Neuronal stem cell (in vitro differentiated cells): ENCODE measurements around the gene SV2B.

Experiments
- DNase-seq: peaks from one replicate; pipeline ENCODE4 v3.0.0-alpha.2; 2013; ENCODE audit warnings: low spot score
- H2AFZ ChIP-seq: one replicate; pipeline ENCODE4 v1.6.1; 2013; ENCODE audit warnings: mild to moderate bottlenecking, low read length, inconsistent platforms
- H2AK5ac ChIP-seq: 2 replicates; pipeline ENCODE4 v1.6.1; 2013; ENCODE audit warnings: low read depth, mild to moderate bottlenecking, inconsistent platforms, low read length, moderate library complexity, mixed read lengths
- H2BK120ac ChIP-seq: 2 replicates; pipeline ENCODE4 v1.6.1; 2013; ENCODE audit warnings: low read depth, mild to moderate bottlenecking, inconsistent platforms, low read length, moderate library complexity, mixed read lengths
- H2BK12ac ChIP-seq: one replicate; pipeline ENCODE4 v1.6.1; 2013; ENCODE audit warnings: low read length, inconsistent platforms
- H2BK15ac ChIP-seq: 2 replicates; pipeline ENCODE4 v1.6.1; 2013; ENCODE audit warnings: mild to moderate bottlenecking, low read length, inconsistent platforms, mixed read lengths
- H2BK5ac ChIP-seq: one replicate; pipeline ENCODE4 v1.6.1; 2013; ENCODE audit warnings: inconsistent platforms, mild to moderate bottlenecking, low read length, moderate library complexity
- H3K14ac ChIP-seq: one replicate; pipeline ENCODE4 v1.6.1; 2013; ENCODE audit warnings: low read length, inconsistent platforms
- H3K18ac ChIP-seq: 2 replicates; pipeline ENCODE4 v1.6.1; 2013; ENCODE audit warnings: low read length, inconsistent platforms
- H3K23ac ChIP-seq: 2 replicates; pipeline ENCODE4 v1.6.1; 2013; ENCODE audit warnings: low read depth, mild to moderate bottlenecking, mixed read lengths, low read length, inconsistent platforms; ENCODE audit not compliant: poor library complexity
- H3K27ac ChIP-seq: replicated peaks from 3 replicates; pipeline ENCODE4 v1.5.1; 2013; ENCODE audit warnings: low read length, inconsistent platforms
- H3K27me3 ChIP-seq, 3 experiments: 2 replicates each; pipeline ENCODE4 v1.6.1; 2013; ENCODE audit warnings: low read length in 3 of 3, mild to moderate bottlenecking in 2 of 3, inconsistent platforms in 1 of 3, low read depth in 1 of 3, mixed read lengths in 1 of 3, moderate library complexity in 1 of 3; ENCODE audit not compliant: control insufficient read depth in 3 of 3, insufficient read depth in 3 of 3
- H3K36me3 ChIP-seq, 2 donors: replicated peaks in 1 of 2; 2 replicates each; pipeline ENCODE4 v1.6.1; 2013; ENCODE audit warnings: low read length in 2 of 2; ENCODE audit not compliant: control insufficient read depth in 2 of 2, insufficient read depth in 2 of 2
- H3K4ac ChIP-seq: 2 replicates; pipeline ENCODE4 v1.6.1; 2013; ENCODE audit warnings: inconsistent platforms, mild to moderate bottlenecking, low read length, moderate library complexity
- H3K4me1 ChIP-seq, 2 donors: 1 replicate in 1 of 2; 2 replicates in 1 of 2; pipeline ENCODE4 v1.6.1; 2013; ENCODE audit warnings: low read length in 2 of 2, low read depth in 1 of 2; ENCODE audit not compliant: control insufficient read depth in 2 of 2, insufficient read depth in 1 of 2
- H3K4me2 ChIP-seq: one replicate; pipeline ENCODE4 v1.6.1; 2013; ENCODE audit warnings: mild to moderate bottlenecking, low read length, inconsistent platforms; ENCODE audit not compliant: insufficient read depth, poor library complexity, severe bottlenecking
- H3K4me3 ChIP-seq, 2 donors: 2 replicates each; pipeline ENCODE4 v1.5.1; 2013; ENCODE audit warnings: low read length in 2 of 2, mild to moderate bottlenecking in 2 of 2, inconsistent platforms in 1 of 2, moderate library complexity in 1 of 2
- H3K79me1 ChIP-seq: one replicate; pipeline ENCODE4 v1.6.1; 2013; ENCODE audit warnings: low read depth, mild to moderate bottlenecking, inconsistent platforms, low read length, moderate library complexity
- H3K9ac ChIP-seq: one replicate; pipeline ENCODE4 v1.6.1; 2013; ENCODE audit warnings: mild to moderate bottlenecking, low read depth, low read length, inconsistent platforms; ENCODE audit not compliant: poor library complexity
- H3K9me3 ChIP-seq, 2 donors: replicated peaks in 1 of 2; 2 replicates each; pipeline versions ENCODE3 to v1.6.1; 2013; ENCODE audit warnings: low read length in 2 of 2, mild to moderate bottlenecking in 2 of 2, inconsistent platforms in 1 of 2, low read depth in 1 of 2, mixed read lengths in 1 of 2, moderate library complexity in 1 of 2; ENCODE audit not compliant: control insufficient read depth in 2 of 2, insufficient read depth in 1 of 2
- H4K8ac ChIP-seq: one replicate; pipeline ENCODE4 v1.6.1; 2013; ENCODE audit warnings: low read depth, mild to moderate bottlenecking, inconsistent platforms, low read length, moderate library complexity
- H4K91ac ChIP-seq: one replicate; pipeline ENCODE4 v1.6.1; 2013; ENCODE audit warnings: low read length, low read depth, mild to moderate bottlenecking, inconsistent platforms; ENCODE audit not compliant: poor library complexity
- WGBS, 2 donors: extraction: QIAGEN DNeasy Blood & Tissue Kit; methylation state at CpG; one replicate each; pipeline ENCODE4 v1.1.7; 2013; ENCODE audit warnings: missing lambda C conversion rate in 2 of 2, mixed read lengths in 1 of 2; ENCODE audit not compliant: insufficient read length in 2 of 2, insufficient replicate concordance in 1 of 2; ENCODE audit errors: extremely low coverage in 2 of 2; 5-methylcytosine and 5-hydroxymethylcytosine counted together

Gene SV2B

GRCh38 chr15:91209318-91209717 lies 109.3 kb downstream of the SV2B start:
- H3K14ac ChIP-seq: no peak overlapping the region
- H3K4me1 ChIP-seq: peaks cover 0 to 2% of the 10 kb centered on the region in 2 donors
- no peaks in the 10 kb centered on the region for H3K79me1 ChIP-seq
- H3K4me2 ChIP-seq: no peak overlapping the region
- H2BK15ac ChIP-seq: no peak overlapping the region
- H2BK5ac ChIP-seq: no peak overlapping the region
- H3K4me3 ChIP-seq: no peak overlapping the region
- H4K8ac ChIP-seq: no peak overlapping the region
- no peak overlapping the region for H2BK120ac ChIP-seq
- H2AK5ac ChIP-seq: no peak overlapping the region
- H3K23ac ChIP-seq: no peak overlapping the region
- peaks cover 0 to 3% (median 0%) of the 10 kb centered on the region in 3 experiments for H3K27me3 ChIP-seq
- H2BK12ac ChIP-seq: no peak overlapping the region
- H3K18ac ChIP-seq: no peak overlapping the region
- no peaks in the 10 kb centered on the region for H3K36me3 ChIP-seq
- WGBS, 2 donors: no CpG with 5 or more reads among the region's 4 CpGs
- no peaks in the 10 kb centered on the region for H3K9me3 ChIP-seq
- H3K4ac ChIP-seq: no peak overlapping the region
- H3K27ac ChIP-seq: no peak overlapping the region
- no peak for DNase-seq
- H3K9ac ChIP-seq: no peak overlapping the region
- no peak overlapping the region for H2AFZ ChIP-seq
- no peak overlapping the region for H4K91ac ChIP-seq

- H3K23ac ChIP-seq: no peak overlapping the region
- H2BK15ac ChIP-seq: no peak overlapping the region
- no peak overlapping the region for H3K4ac ChIP-seq
- H2BK12ac ChIP-seq: no peak overlapping the region
- no peak overlapping the region for H3K27ac ChIP-seq
- H2AFZ ChIP-seq: no peak overlapping the region
- H3K9me3 ChIP-seq: no peaks in the 10 kb centered on the region
- no peak overlapping the region for H3K14ac ChIP-seq
- H2BK120ac ChIP-seq: no peak overlapping the region
- no peaks in the 10 kb centered on the region for H3K36me3 ChIP-seq
- no peaks in the 10 kb centered on the region for H3K79me1 ChIP-seq
- H3K27me3 ChIP-seq: peaks cover 0 to 3% (median 0%) of the 10 kb centered on the region in 3 experiments
- H2BK5ac ChIP-seq: no peak overlapping the region
- WGBS, 2 donors: no CpG with 5 or more reads among the region's 3 CpGs
- no peak overlapping the region for H3K4me3 ChIP-seq
- no peak for DNase-seq
- no peak overlapping the region for H3K9ac ChIP-seq
- H3K4me2 ChIP-seq: no peak overlapping the region
- H2AK5ac ChIP-seq: no peak overlapping the region
- H4K91ac ChIP-seq: no peak overlapping the region
- H4K8ac ChIP-seq: no peak overlapping the region
- peaks cover 0 to 1% of the 10 kb centered on the region in 2 donors for H3K4me1 ChIP-seq
- no peak overlapping the region for H3K18ac ChIP-seq
These were observed 109.7 kb downstream of the SV2B start for GRCh38 chr15:91209726-91210125.

GRCh38 chr15:91214675-91215590 lies 114.9 kb downstream of the SV2B start:
- H2BK12ac ChIP-seq: no peak overlapping the region
- no peak overlapping the region for H4K91ac ChIP-seq
- H2BK120ac ChIP-seq: no peak overlapping the region
- H3K23ac ChIP-seq: no peak overlapping the region
- no peak overlapping the region for H3K27ac ChIP-seq
- H3K27me3 ChIP-seq: no peaks in the 10 kb centered on the region
- no peak overlapping the region for H3K14ac ChIP-seq
- no peaks in the 10 kb centered on the region for H3K9me3 ChIP-seq
- H2BK5ac ChIP-seq: no peak overlapping the region
- H4K8ac ChIP-seq: no peak overlapping the region
- H3K4ac ChIP-seq: no peak overlapping the region
- no CpG with 5 or more reads among the region's 11 CpGs for WGBS, 2 donors
- H3K4me2 ChIP-seq: no peak overlapping the region
- H2AFZ ChIP-seq: no peak overlapping the region
- no peak overlapping the region for H2BK15ac ChIP-seq
- H3K18ac ChIP-seq: no peak overlapping the region
- H3K79me1 ChIP-seq: no peaks in the 10 kb centered on the region
- H3K4me3 ChIP-seq: no peak overlapping the region
- no peak overlapping the region for H3K9ac ChIP-seq
- no peaks in the 10 kb centered on the region for H3K4me1 ChIP-seq
- DNase-seq: no peak
- H3K36me3 ChIP-seq: no peaks in the 10 kb centered on the region
- H2AK5ac ChIP-seq: no peak overlapping the region

- Histone ChIP-seq H2BK120ac (no peak overlapping the region), H3K18ac (no peak overlapping the region), H3K4ac (no peak overlapping the region), H3K4me1 (no peaks in the 10 kb centered on the region), H2BK12ac (no peak overlapping the region), H3K4me3 (no peak overlapping the region), H3K9me3 (no peaks in the 10 kb centered on the region), H3K4me2 (no peak overlapping the region), H3K36me3 (no peaks in the 10 kb centered on the region), H2BK5ac (no peak overlapping the region), H2BK15ac (no peak overlapping the region), H3K27ac (no peak overlapping the region), H4K91ac (no peak overlapping the region), H2AFZ (no peak overlapping the region), H4K8ac (no peak overlapping the region), H3K23ac (no peak overlapping the region), H3K79me1 (no peaks in the 10 kb centered on the region), H3K14ac (no peak overlapping the region), H3K9ac (no peak overlapping the region), H2AK5ac (no peak overlapping the region), H3K27me3 (no peaks in the 10 kb centered on the region)
- WGBS, 2 donors: no CpG with 5 or more reads among the region's 3 CpGs
- DNase-seq: no peak
These were observed 115.9 kb downstream of the SV2B start for GRCh38 chr15:91216000-91216399.
